WTC11 (cell line): ENCODE results near the gene TRIM47. TPM values are rescaled to one million over a fixed set of nuclear protein-coding genes. Genes with fewer than 3 reads are reported as not detected.

Source experiments
- ATAC-seq: fragments of 200-7000 bp; cut with Tn5 transposase; 2 replicates; pipeline ENCODE4 v1.10.0; 2021; ENCODE audit warnings: mild to moderate bottlenecking, moderate library complexity
- CTCF ChIA-PET: fragments of 300-600 bp; sonication (Branson Sonifier 250); formaldehyde crosslinking; loops from one replicate; lab custom pipeline; 2021; ENCODE audit warnings: antibody characterized with exemption; lab: Charles Lee
- POLR2A ChIA-PET: fragments of 350-600 bp; sonication (Branson Sonifier 250); formaldehyde crosslinking; loops from one replicate; lab custom pipeline; 2021; ENCODE audit warnings: antibody characterized with exemption; lab: Charles Lee
- DNase-seq: peaks from one replicate; pipeline ENCODE4 v3.0.0; 2021; ENCODE audit warnings: low spot score
- H3K27ac Mint-ChIP-seq: 2 replicates; pipeline ENCODE4 v1.8.0; 2021; ENCODE audit warnings: mixed read lengths
- H3K27me3 Mint-ChIP-seq: 2 replicates; pipeline ENCODE4 v1.8.0; 2021; ENCODE audit warnings: low read depth, mild to moderate bottlenecking, moderate library complexity, mixed read lengths
- H3K36me3 Mint-ChIP-seq: 2 replicates; pipeline ENCODE4 v1.8.0; 2021; ENCODE audit warnings: mixed read lengths
- H3K4me1 Mint-ChIP-seq: 2 replicates; pipeline ENCODE4 v1.8.0; 2022; ENCODE audit warnings: mixed read lengths
- H3K4me3 Mint-ChIP-seq: 2 replicates; pipeline ENCODE4 v1.8.0; 2021; ENCODE audit warnings: mild to moderate bottlenecking, moderate library complexity, mixed read lengths
- H3K9me3 Mint-ChIP-seq: 2 replicates; pipeline ENCODE4 v1.8.0; 2021; ENCODE audit warnings: mixed read lengths
- FOXK1 ChIP-seq: sonication (generic); formaldehyde crosslinking; IDR thresholded peaks from 2 replicates; pipeline ENCODE4 v1.8.0; 2022; ENCODE audit warnings: mild to moderate bottlenecking, moderate library complexity, missing genetic modification reagents
- FOXP1 ChIP-seq: sonication (generic); formaldehyde crosslinking; IDR thresholded peaks from 2 replicates; pipeline ENCODE4 v1.8.0; 2022; ENCODE audit warnings: missing genetic modification reagents, mild to moderate bottlenecking, moderate library complexity, borderline replicate concordance
- HMGA2 ChIP-seq: fragments of 250-450 bp; sonication (Bioruptor Pico); IDR thresholded peaks from 2 replicates; pipeline ENCODE4 v1.4.0; 2021; ENCODE audit warnings: mild to moderate bottlenecking, moderate library complexity
- IRF2 ChIP-seq: sonication (generic); formaldehyde crosslinking; IDR thresholded peaks from 2 replicates; pipeline ENCODE4 v1.8.0; 2022; ENCODE audit warnings: low read depth, missing genetic modification reagents, borderline replicate concordance
- JAZF1 ChIP-seq: fragments of 250-450 bp; sonication (Bioruptor Pico); IDR thresholded peaks from 2 replicates; pipeline ENCODE4 v1.9.0; 2021; ENCODE audit warnings: moderate library complexity, mild to moderate bottlenecking, inconsistent platforms
- SMAD4 ChIP-seq: sonication (generic); formaldehyde crosslinking; IDR thresholded peaks from 2 replicates; pipeline ENCODE4 v1.8.0; 2022; ENCODE audit warnings: mild to moderate bottlenecking, missing genetic modification reagents
- TCF7 ChIP-seq: sonication (generic); formaldehyde crosslinking; IDR thresholded peaks from 2 replicates; pipeline ENCODE4 v1.8.0; 2022; ENCODE audit warnings: mild to moderate bottlenecking, low read depth, missing genetic modification reagents, moderate library complexity
- ZNF232 ChIP-seq: sonication (generic); formaldehyde crosslinking; IDR thresholded peaks from 2 replicates; pipeline ENCODE4 v1.8.0; 2022; ENCODE audit warnings: mild to moderate bottlenecking, missing genetic modification reagents
- ZNF416 ChIP-seq: fragments of 250-450 bp; sonication (Bioruptor Pico); IDR thresholded peaks from 2 replicates; pipeline ENCODE4 v1.9.0; 2021; ENCODE audit warnings: mild to moderate bottlenecking, inconsistent platforms
- total RNA-seq: library from RNA; stranded (reverse); gene quantifications from 3 replicates; pipeline ENCODE4 v1.2.3, GENCODE V29; 2021
- TF ChIP-seq, protein P1 (sequence below): sonication (generic); formaldehyde crosslinking; IDR thresholded peaks from 2 replicates; pipeline ENCODE4 v1.8.1; 2023; ENCODE audit warnings: mild to moderate bottlenecking, missing genetic modification reagents
- TF ChIP-seq, protein P2 (sequence below): fragments of 250-450 bp; sonication (Bioruptor Pico); IDR thresholded peaks from 2 replicates; pipeline ENCODE4 v2.1.2; 2022; ENCODE audit warnings: mild to moderate bottlenecking, moderate library complexity
- TF ChIP-seq, protein P3 (sequence below): sonication (generic); formaldehyde crosslinking; IDR thresholded peaks from 2 replicates; pipeline ENCODE4 v1.8.0; 2022; ENCODE audit warnings: mild to moderate bottlenecking, missing genetic modification reagents
- TF ChIP-seq, protein P4 (sequence below): sonication (generic); formaldehyde crosslinking; conservative IDR thresholded peaks from 2 replicates; pipeline ENCODE4 v1.8.1; 2023; ENCODE audit warnings: mild to moderate bottlenecking, low read depth, missing genetic modification reagents, moderate library complexity
- TF ChIP-seq, protein P5 (sequence below): sonication (generic); formaldehyde crosslinking; IDR thresholded peaks from 2 replicates; pipeline ENCODE4 v1.8.1; 2023; ENCODE audit warnings: mild to moderate bottlenecking, moderate library complexity, missing genetic modification reagents
- TF ChIP-seq, protein P6 (sequence below): fragments of 250-450 bp; sonication (Bioruptor Pico); IDR thresholded peaks from 2 replicates; pipeline ENCODE4 v1.8.0; 2021; ENCODE audit warnings: mild to moderate bottlenecking
- TF ChIP-seq, protein P7 (sequence below): sonication (generic); formaldehyde crosslinking; IDR thresholded peaks from 2 replicates; pipeline ENCODE4 v1.8.0; 2022; ENCODE audit warnings: mild to moderate bottlenecking, missing genetic modification reagents
- TF ChIP-seq, protein P8 (sequence below): sonication (generic); formaldehyde crosslinking; IDR thresholded peaks from 2 replicates; pipeline ENCODE4 v1.8.1; 2023; ENCODE audit warnings: mild to moderate bottlenecking, missing genetic modification reagents, borderline replicate concordance
- TF ChIP-seq, protein P9 (sequence below): fragments of 250-450 bp; sonication (Bioruptor Pico); conservative IDR thresholded peaks from 2 replicates; pipeline ENCODE4 v1.9.0; 2021; ENCODE audit warnings: mild to moderate bottlenecking
- TF ChIP-seq, protein P10 (sequence below): sonication (generic); formaldehyde crosslinking; conservative IDR thresholded peaks from 2 replicates; pipeline ENCODE4 v1.8.1; 2022; ENCODE audit warnings: mild to moderate bottlenecking, missing genetic modification reagents

TRIM47 gene
- total RNA-seq, 1 experiment from 2014 or later, result 10.0 TPM

DNA sequence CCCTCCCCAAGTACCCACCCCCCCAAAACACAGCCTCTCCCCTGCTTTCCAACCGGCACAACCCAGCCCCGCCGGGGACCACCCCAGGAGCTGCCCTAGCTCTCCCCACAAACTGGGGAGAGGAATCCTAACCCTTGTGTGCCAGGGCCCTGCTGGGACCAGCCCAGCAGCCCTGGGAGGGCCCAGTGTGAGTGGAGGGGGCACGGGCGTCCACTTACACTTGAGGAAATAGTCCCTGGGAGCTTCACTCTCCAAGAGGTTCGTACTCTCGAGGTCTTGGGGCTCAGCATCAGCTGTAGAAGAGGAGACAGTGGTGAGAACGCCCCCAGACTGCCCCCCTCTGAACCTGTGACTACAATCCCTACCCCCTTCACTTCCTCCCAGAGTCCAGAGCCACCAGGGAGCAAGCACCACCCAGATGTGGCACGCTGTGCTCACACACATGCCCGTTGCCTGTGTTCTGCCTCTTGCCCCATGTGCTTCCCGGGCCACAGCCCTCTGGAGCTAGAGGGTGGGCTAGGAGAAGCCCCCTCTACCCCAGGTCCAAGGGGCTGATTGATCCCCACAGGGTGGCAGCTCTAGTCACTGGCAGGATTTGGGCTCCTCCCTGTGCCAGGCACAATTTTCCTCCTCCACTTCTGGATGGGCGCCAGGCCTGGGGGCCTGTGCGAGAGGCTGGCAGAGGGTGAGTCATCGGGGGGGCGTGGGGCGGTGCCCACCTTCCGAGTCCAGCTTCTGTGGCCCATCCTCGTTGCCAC lies 3.0 kb downstream of the TRIM47 start:
- POLR2A ChIA-PET, result interaction anchor here (0.6 to 3.5 kb wide), 2 partner anchors 20 to 22 kb away, joined by 3 to 16 read pairs; partner anchors contain the start of gene WBP2
- H3K4me1 Mint-ChIP-seq, result peaks cover 27% of the 10 kb centered on the region

More for the DNA sequence above, 3.0 kb downstream of the TRIM47 start:
- Mint-ChIP-seq H3K27ac (no peak overlapping the region), H3K4me3 (no peak overlapping the region), H3K9me3 (no peaks in the 10 kb centered on the region), H3K36me3 (no peaks in the 10 kb centered on the region), H3K27me3 (peaks cover 33% of the 10 kb centered on the region)
- TF ChIP-seq ZNF416 (CRISPR knock-in tag) (no peak), IRF2 (no peak), FOXK1 (CRISPR knock-in tag) (no peak), TCF7 (CRISPR knock-in tag) (no peak), JAZF1 (no peak), HMGA2 (CRISPR knock-in tag) (no peak), ZNF232 (no peak), FOXP1 (CRISPR knock-in tag) (no peak), SMAD4 (no peak)
- TF ChIP-seq, protein P1, sequence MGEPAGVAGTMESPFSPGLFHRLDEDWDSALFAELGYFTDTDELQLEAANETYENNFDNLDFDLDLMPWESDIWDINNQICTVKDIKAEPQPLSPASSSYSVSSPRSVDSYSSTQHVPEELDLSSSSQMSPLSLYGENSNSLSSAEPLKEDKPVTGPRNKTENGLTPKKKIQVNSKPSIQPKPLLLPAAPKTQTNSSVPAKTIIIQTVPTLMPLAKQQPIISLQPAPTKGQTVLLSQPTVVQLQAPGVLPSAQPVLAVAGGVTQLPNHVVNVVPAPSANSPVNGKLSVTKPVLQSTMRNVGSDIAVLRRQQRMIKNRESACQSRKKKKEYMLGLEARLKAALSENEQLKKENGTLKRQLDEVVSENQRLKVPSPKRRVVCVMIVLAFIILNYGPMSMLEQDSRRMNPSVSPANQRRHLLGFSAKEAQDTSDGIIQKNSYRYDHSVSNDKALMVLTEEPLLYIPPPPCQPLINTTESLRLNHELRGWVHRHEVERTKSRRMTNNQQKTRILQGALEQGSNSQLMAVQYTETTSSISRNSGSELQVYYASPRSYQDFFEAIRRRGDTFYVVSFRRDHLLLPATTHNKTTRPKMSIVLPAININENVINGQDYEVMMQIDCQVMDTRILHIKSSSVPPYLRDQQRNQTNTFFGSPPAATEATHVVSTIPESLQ (CRISPR knock-in tag), result no peak
- TF ChIP-seq, protein P2, sequence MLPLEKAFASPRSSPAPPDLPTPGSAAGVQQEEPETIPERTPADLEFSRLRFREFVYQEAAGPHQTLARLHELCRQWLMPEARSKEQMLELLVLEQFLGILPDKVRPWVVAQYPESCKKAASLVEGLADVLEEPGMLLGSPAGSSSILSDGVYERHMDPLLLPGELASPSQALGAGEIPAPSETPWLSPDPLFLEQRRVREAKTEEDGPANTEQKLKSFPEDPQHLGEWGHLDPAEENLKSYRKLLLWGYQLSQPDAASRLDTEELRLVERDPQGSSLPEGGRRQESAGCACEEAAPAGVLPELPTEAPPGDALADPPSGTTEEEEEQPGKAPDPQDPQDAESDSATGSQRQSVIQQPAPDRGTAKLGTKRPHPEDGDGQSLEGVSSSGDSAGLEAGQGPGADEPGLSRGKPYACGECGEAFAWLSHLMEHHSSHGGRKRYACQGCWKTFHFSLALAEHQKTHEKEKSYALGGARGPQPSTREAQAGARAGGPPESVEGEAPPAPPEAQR (CRISPR knock-in tag), result no peak
- TF ChIP-seq, protein P3, sequence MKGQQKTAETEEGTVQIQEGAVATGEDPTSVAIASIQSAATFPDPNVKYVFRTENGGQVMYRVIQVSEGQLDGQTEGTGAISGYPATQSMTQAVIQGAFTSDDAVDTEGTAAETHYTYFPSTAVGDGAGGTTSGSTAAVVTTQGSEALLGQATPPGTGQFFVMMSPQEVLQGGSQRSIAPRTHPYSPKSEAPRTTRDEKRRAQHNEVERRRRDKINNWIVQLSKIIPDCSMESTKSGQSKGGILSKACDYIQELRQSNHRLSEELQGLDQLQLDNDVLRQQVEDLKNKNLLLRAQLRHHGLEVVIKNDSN (CRISPR knock-in tag), result no peak
- TF ChIP-seq, protein P4, sequence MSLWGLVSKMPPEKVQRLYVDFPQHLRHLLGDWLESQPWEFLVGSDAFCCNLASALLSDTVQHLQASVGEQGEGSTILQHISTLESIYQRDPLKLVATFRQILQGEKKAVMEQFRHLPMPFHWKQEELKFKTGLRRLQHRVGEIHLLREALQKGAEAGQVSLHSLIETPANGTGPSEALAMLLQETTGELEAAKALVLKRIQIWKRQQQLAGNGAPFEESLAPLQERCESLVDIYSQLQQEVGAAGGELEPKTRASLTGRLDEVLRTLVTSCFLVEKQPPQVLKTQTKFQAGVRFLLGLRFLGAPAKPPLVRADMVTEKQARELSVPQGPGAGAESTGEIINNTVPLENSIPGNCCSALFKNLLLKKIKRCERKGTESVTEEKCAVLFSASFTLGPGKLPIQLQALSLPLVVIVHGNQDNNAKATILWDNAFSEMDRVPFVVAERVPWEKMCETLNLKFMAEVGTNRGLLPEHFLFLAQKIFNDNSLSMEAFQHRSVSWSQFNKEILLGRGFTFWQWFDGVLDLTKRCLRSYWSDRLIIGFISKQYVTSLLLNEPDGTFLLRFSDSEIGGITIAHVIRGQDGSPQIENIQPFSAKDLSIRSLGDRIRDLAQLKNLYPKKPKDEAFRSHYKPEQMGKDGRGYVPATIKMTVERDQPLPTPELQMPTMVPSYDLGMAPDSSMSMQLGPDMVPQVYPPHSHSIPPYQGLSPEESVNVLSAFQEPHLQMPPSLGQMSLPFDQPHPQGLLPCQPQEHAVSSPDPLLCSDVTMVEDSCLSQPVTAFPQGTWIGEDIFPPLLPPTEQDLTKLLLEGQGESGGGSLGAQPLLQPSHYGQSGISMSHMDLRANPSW, result no peak
- TF ChIP-seq, protein P5, sequence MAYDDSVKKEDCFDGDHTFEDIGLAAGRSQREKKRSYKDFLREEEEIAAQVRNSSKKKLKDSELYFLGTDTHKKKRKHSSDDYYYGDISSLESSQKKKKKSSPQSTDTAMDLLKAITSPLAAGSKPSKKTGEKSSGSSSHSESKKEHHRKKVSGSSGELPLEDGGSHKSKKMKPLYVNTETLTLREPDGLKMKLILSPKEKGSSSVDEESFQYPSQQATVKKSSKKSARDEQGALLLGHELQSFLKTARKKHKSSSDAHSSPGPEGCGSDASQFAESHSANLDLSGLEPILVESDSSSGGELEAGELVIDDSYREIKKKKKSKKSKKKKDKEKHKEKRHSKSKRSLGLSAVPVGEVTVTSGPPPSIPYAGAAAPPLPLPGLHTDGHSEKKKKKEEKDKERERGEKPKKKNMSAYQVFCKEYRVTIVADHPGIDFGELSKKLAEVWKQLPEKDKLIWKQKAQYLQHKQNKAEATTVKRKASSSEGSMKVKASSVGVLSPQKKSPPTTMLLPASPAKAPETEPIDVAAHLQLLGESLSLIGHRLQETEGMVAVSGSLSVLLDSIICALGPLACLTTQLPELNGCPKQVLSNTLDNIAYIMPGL (CRISPR knock-in tag), result no peak
- TF ChIP-seq, protein P6, sequence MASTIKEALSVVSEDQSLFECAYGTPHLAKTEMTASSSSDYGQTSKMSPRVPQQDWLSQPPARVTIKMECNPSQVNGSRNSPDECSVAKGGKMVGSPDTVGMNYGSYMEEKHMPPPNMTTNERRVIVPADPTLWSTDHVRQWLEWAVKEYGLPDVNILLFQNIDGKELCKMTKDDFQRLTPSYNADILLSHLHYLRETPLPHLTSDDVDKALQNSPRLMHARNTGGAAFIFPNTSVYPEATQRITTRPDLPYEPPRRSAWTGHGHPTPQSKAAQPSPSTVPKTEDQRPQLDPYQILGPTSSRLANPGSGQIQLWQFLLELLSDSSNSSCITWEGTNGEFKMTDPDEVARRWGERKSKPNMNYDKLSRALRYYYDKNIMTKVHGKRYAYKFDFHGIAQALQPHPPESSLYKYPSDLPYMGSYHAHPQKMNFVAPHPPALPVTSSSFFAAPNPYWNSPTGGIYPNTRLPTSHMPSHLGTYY (CRISPR knock-in tag), result no peak
- TF ChIP-seq, protein P7, sequence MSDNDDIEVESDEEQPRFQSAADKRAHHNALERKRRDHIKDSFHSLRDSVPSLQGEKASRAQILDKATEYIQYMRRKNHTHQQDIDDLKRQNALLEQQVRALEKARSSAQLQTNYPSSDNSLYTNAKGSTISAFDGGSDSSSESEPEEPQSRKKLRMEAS, result no peak
- TF ChIP-seq, protein P8, sequence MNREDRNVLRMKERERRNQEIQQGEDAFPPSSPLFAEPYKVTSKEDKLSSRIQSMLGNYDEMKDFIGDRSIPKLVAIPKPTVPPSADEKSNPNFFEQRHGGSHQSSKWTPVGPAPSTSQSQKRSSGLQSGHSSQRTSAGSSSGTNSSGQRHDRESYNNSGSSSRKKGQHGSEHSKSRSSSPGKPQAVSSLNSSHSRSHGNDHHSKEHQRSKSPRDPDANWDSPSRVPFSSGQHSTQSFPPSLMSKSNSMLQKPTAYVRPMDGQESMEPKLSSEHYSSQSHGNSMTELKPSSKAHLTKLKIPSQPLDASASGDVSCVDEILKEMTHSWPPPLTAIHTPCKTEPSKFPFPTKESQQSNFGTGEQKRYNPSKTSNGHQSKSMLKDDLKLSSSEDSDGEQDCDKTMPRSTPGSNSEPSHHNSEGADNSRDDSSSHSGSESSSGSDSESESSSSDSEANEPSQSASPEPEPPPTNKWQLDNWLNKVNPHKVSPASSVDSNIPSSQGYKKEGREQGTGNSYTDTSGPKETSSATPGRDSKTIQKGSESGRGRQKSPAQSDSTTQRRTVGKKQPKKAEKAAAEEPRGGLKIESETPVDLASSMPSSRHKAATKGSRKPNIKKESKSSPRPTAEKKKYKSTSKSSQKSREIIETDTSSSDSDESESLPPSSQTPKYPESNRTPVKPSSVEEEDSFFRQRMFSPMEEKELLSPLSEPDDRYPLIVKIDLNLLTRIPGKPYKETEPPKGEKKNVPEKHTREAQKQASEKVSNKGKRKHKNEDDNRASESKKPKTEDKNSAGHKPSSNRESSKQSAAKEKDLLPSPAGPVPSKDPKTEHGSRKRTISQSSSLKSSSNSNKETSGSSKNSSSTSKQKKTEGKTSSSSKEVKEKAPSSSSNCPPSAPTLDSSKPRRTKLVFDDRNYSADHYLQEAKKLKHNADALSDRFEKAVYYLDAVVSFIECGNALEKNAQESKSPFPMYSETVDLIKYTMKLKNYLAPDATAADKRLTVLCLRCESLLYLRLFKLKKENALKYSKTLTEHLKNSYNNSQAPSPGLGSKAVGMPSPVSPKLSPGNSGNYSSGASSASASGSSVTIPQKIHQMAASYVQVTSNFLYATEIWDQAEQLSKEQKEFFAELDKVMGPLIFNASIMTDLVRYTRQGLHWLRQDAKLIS (CRISPR knock-in tag), result no peak
- TF ChIP-seq, protein P9, sequence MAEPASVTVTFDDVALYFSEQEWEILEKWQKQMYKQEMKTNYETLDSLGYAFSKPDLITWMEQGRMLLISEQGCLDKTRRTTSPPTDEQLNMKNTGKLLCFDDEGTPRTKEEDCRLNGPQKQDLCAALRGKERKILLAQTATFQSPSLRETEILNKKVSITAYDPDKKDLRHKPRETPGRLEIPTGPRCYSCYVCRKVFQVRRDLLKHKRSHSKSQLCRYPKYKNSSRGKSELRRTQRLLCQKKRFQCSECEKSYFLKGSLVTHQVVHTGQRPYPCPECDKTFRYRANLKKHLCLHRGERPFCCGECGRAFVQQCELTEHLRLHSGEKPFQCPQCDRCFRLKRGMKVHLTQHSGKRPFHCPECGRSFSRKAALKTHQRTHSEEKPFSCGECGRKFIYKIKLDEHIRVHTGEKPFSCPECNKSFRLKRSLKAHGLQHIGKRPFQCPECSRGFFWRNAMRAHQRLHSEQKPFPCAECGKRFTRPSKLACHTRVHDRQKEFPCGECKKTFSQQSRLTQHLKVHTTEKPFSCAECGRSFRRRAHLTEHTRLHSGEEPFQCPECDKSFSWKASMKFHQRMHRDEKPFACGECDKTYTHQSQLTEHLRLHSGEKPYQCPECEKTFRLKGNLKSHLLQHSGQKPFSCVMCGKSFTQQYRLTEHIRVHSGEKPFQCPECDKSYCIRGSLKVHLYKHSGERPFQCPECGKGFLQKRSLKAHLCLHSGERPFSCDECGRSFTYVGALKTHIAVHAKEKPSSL (CRISPR knock-in tag), result no peak
- TF ChIP-seq, protein P10, sequence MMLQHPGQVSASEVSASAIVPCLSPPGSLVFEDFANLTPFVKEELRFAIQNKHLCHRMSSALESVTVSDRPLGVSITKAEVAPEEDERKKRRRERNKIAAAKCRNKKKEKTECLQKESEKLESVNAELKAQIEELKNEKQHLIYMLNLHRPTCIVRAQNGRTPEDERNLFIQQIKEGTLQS (CRISPR knock-in tag), result no peak
- ATAC-seq (no peak), DNase-seq (no peak)
- CTCF ChIA-PET, result interaction anchor here (0.6 to 6.1 kb wide), 22 partner anchors 8 to 307 kb away, joined by 3 to 71 read pairs (median 4); partner anchors contain the start of genes CDK3, TRIM65 and WBP2
